Tibial nerve (tissue), 4 donors: ENCODE data around the gene TCTN3.

ENCODE experiments used
- EP300 ChIP-seq, 2 donors: sonication (generic); formaldehyde crosslinking; IDR thresholded peaks; one replicate each; pipeline ENCODE4 v1.6.1; 2017; ENCODE audit warnings: antibody characterized with exemption in 2 of 2, mild to moderate bottlenecking in 1 of 2
- POLR2A ChIP-seq, 2 donors: fragments of 450-650 bp; IDR thresholded peaks; one replicate each; pipeline ENCODE4 v1.6.1; 2017; ENCODE audit warnings: antibody characterized with exemption in 2 of 2, mild to moderate bottlenecking in 2 of 2, moderate library complexity in 2 of 2
- TF ChIP-seq, protein P1 (sequence below), 5 experiments: fragments of 200-600 bp in 3 of 5; fragments of 450-650 bp in 2 of 5; sonication (generic) in 3 of 5; IDR thresholded peaks; one replicate each; pipeline ENCODE4 v1.5.1; 2016 to 2019; ENCODE audit warnings: antibody characterized with exemption in 5 of 5, mild to moderate bottlenecking in 3 of 5, moderate library complexity in 2 of 5

GRCh38 chr10:95618101-95618500 is 75.6 kb downstream of the TCTN3 start:
- TF ChIP-seq, protein P1, sequence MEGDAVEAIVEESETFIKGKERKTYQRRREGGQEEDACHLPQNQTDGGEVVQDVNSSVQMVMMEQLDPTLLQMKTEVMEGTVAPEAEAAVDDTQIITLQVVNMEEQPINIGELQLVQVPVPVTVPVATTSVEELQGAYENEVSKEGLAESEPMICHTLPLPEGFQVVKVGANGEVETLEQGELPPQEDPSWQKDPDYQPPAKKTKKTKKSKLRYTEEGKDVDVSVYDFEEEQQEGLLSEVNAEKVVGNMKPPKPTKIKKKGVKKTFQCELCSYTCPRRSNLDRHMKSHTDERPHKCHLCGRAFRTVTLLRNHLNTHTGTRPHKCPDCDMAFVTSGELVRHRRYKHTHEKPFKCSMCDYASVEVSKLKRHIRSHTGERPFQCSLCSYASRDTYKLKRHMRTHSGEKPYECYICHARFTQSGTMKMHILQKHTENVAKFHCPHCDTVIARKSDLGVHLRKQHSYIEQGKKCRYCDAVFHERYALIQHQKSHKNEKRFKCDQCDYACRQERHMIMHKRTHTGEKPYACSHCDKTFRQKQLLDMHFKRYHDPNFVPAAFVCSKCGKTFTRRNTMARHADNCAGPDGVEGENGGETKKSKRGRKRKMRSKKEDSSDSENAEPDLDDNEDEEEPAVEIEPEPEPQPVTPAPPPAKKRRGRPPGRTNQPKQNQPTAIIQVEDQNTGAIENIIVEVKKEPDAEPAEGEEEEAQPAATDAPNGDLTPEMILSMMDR (IDR thresholded peaks at IDR 0.05) = no peak
- TF ChIP-seq POLR2A (IDR thresholded peaks at IDR 0.05) (no peak), EP300 (IDR thresholded peaks at IDR 0.05) (no peak)
